HG03039 (cell line): ENCODE measurements around the gene NTM.

Experiments
- ATAC-seq: cut with Tn5 transposase; IDR thresholded peaks from one replicate; pipeline ENCODE4 v1.9.1; 2021; ENCODE audit warnings: mild to moderate bottlenecking, moderate library complexity; ENCODE audit not compliant: unreplicated experiment

NTM gene

DNA sequence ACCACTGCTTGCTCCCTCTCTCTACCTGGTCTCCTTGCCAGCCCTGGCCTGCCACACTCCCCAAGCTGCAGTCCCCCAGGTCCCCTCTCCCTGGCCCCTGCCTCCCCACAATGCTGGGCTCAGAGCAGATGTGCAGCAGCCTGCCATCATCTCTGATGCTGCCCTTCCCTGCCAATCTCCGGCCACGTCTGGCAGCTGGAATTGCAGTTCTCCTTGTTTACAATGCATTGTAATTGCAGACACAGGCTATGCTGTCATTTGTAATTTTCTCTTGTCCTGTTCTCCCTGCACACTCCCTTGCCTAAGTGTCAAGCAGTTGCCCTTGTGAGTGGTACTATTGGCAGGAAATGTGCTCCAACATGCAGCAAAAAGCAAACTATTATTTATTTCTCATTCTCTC lies 222.3 kb downstream of the NTM start:
- ATAC-seq: no peak

DNA sequence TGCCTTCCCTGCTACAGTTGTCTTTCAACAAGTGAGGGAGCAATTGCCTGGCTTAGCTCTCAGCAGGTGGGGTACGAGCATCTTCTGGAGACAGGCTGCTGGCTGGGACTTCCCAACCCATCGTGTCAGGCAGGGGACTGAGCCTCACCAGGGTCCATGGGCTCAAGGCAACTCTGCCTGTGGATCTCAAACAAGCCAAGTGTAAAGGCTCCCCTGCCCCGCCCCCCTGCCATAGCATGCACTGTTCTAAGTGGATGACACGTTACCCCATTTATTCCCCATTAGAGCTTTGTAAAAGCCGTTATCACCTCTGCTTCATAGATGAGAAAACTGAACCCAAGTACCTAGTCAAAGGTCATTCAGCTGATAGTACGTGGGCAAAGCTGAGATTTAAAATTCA lies 222.9 kb downstream of the NTM start:
- no peak for ATAC-seq

DNA sequence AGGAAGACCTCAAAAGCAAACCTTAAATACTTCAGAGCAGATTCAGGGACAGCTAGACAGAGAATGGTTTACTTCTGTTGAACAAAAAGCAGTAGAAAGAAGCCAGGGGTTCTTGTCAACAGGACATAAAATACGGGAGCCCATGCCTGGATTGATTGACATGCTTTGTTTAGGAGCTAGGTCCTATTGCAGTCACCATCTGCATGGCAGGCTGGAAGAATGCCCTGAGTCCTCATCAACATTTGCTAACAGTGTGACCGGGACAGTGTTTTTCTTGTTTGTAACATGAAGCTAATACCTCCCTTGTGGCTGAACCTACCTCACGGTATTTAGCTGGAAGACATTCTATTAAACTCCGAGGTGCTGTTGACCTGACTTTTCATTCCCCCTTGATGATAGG lies 225.4 kb downstream of the NTM start:
- ATAC-seq: no peak

DNA sequence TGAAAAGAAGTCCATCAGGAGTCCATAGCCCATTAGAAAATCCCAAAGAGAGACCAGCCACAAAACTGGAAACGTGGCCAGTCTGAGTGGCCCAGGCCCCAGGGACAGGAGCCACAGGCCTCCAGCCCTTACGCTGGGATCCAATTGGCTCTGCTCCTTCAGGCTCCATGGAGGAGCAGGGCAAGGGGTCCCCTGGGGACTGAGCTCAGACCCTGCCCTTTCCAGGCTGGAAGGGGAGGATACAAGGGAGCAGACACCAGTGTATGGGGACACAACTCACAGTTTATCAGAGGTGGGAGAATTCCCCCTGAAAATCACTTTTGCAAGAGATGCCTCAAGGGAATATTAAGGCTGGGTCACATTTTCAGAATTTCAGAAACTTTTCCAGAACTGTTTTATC lies 227.5 kb downstream of the NTM start:
- ATAC-seq: no peak

- ATAC-seq: no peak
Observed at GRCh38 chr11:131598305-131598704, 227.9 kb downstream of the NTM start.

DNA sequence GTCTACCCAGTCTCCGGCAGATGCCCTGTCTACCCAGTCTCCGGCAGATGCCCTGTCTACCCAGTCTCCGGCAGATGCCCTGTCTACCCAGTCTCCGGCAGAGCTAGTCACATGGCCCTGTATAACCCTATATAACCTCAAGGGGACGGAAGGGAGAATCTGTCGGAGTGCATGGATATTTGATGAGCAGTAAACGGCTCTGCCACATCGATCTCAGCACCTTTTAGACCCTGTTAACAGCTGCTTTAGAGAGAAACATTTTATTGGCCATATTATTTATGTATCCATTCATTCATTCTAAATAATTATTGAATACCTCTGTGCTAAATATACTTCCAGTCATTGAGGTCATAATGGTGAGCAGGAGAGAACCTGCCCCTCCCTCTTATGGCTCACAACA lies 228.9 kb downstream of the NTM start:
- no peak for ATAC-seq

DNA sequence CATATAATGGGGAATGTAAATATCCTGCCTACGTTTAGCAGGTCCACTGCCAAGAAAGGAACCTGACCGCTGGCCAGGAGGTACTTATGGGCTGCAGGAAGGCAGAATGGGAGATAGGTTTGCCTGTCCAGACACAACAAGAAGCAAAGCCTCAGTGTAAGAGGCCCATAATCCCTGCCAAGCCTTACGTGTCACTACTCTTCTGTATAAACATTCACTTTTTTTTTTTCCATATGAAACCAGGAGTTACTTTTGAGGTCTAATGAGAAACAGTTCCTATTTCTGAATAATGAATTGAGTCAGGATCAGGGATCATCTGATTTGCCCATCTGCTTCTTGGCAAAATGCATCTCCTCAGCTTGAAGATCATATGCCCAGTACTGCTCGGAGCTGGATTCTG lies 230.2 kb downstream of the NTM start:
- no peak for ATAC-seq

DNA sequence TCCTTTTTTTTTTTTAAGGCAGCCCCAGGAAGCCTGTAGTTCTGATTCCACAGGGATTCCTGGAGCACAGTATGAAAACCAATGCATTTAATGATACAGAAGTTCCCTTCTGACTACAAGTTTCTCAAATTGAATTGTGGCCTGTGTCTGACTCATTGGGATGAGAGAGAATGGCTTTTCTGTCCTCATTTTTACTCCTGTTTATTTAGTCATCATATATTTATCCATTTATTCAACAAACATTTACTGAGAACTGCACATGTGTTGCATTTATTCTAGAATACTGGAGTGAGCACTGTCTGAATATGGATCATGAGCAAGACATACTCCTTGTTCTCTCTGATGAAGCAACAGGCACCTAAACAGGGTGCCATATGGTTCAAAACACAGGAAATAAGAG lies 231.2 kb downstream of the NTM start:
- no peak for ATAC-seq

DNA sequence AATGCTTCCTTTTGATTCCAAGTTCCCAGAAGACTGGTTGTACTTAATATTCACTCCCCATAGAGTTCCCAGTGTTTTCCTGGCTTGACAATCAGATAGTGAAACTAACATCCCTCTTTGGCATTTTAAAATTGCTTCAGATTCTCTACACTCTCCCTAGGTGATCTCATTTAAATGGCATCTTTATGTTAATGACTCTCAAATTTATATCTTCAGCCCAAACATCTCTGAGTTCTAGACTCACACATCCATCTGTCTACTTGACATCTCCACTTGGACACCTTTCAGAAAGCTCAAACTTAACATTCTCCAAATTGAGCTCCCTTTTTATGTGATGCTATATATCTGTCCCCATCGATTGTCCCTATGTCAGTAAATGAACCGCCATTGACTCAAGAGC lies 232.0 kb downstream of the NTM start:
- ATAC-seq: no peak

DNA sequence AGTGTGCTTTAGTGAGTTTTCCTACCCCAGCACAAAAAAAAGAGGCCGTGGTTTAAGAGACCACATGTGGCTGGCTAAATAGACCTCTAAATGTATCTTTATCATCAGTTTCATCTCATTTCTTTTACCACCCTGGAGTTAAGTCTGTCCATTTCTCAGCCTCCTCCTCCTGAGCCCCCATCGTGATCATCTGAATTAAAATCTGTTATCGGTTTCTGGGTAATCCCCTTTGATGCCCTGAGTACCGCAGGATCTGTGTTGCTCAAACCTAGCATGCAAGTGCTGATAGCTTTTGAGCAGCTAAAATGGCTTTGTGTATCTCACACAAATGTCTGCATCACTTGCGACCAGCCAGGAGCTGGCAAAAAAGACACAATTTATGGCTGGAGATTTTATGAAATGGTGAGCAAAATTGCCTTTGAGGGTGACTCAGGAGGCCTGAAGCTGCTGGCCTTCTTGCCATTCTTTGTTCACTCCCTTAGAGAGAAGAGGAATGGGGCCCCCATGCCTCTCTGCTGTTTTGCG lies 236.5 kb downstream of the NTM start:
- no peak for ATAC-seq

DNA sequence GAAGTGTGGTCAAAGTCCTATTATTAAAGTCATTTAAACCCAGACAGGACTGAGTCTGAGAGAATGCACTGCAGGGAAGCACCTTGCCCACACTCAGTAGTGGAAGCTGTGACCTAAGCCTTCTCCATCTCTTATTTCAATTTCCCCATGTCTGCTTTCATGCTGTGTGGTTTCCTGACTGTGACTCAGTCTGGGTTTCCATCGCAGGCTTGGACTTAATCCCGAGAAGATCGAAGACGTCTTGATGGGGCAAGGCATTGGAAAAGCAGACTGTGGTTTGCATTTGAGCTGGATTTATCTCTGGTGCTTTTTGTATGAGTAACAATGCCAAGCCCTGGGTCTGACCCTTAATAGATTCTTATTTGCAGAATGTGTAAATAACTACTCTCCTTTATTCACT lies 238.9 kb downstream of the NTM start:
- ATAC-seq: no peak

GRCh38 chr11:131609921-131610320 lies 239.5 kb downstream of the NTM start:
- no peak for ATAC-seq

DNA sequence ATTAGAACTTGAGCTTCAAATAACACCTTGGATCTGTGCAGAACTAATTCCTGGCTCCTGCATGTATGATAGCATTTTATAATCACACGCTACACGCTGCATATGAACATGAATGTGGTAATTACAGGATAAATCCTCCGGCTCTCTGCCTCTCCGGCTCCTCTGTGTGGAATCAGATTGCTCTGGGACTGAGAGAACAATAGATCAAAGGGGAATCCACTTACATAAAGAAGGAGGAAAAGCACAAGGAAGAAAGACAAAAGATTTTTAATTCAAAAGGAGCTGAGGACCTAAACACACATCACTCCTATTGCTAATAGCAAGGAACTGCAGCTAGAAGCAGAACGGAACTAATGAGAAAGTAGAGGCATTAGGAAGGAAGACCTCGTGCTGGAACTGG lies 240.9 kb downstream of the NTM start:
- ATAC-seq: no peak

DNA sequence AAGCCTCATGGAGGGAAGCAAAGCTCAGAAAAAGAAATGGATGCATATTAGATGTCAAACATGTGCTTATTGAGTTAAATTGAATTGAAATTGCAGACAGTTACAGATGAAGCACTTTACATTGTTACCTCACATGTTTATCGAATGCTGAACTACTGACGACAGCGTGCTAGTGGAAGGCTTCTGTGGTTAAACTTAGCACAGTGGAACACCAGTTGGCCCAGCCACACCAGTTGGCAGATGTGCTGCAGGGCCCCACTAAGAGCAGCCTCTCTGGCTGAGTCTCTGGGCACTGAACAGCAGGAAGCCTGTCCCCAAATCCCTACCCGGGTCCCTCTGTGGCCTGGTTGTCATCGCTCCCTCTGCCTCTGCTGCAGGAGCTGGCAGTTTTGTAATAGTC lies 242.1 kb downstream of the NTM start:
- no peak for ATAC-seq

DNA sequence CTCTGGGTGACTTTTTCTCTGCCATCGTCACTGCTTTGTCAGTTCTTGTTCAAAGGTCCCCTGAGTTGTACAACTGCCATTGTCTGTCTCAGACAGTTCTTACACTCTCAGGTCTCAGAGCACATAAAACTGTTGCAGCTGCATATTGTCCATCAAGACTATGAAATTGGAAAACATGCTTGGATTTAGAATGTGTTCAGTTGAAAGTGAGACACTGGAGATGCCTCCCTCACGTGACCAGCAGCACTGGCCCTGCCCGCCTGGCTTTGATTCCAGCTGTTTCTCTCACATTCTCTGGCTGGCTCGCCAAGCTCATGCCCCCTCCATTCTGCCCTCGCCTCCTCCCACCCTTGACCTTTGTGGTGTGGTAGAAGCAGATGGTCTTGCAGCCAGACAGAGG lies 244.2 kb downstream of the NTM start:
- ATAC-seq: no peak

- no peak for ATAC-seq
Observed at GRCh38 chr11:131615611-131616010, 245.2 kb downstream of the NTM start.

DNA sequence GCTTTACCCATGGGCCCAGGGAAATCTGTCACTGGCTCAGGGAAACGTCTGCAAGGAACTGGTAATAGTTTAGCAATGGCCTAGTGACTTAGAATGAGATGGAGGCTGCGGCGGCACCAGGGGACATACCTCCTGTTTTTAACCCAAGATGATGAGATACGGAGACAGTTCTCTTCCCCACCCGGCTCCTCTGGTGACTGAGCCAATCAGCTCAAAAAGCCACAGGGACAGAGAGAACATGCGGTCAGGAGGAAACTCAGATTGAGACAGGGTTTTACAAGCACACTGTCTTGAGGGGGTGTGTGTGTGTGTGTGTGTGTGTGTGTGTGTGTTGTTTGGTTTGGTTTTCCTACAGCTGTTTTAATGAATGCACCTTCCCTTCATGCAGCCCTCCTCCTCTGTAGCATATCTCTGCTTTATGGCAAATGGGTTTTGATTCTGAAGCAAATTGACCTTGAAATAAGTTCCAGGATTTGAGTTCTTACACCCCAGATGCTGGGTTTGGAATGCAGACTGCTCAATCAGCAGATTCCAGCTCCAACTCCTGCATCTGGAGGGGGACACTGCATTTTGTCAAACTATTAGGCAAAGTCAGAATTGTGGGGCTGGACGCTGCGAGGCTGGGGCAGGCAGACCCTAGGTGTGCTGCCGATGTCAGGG lies 246.2 kb downstream of the NTM start:
- ATAC-seq: no peak

GRCh38 chr11:131618201-131618600 lies 247.8 kb downstream of the NTM start:
- no peak for ATAC-seq

DNA sequence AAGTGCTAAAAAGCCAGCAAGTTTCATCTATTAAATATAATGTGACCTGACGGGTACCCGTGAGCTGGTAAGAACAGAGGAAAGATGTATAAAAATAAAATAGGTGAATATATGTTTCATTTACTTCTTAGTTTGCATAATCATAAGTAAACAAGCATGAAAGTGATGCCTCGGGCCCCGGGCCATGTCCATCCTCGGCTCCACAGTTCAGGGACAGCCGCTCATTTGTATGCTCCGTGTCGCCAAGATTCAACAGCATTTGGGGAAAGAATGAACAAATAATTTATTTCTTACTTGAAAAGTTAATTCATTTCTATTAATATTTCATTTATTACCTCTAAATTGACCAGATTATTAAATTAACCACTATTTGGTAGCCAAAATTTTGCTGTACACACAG lies 251.8 kb downstream of the NTM start:
- ATAC-seq: no peak

- ATAC-seq: no peak
Observed at GRCh38 chr11:131624531-131624930, 254.1 kb downstream of the NTM start.

DNA sequence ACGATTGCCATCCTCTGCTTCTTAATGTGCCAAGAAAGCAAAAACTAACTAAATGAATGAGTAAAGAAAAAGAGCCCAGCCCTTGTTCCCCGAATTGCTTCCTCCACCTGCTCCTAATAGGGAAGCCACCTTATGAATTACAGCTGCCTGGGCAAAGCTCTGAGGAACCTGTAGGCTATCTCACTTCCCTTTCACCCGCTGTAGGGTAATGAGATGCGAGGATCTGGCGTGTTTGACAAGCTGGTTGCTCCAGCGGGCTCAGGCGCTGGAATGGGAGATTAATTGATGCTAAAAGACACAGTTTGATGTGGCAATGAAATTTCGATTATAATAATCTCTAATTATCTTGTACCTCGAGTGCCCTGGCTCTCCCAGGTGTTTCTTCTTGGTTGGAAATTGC lies 256.4 kb downstream of the NTM start:
- no peak for ATAC-seq

GRCh38 chr11:131628739-131629138 lies 258.3 kb downstream of the NTM start:
- no peak for ATAC-seq

DNA sequence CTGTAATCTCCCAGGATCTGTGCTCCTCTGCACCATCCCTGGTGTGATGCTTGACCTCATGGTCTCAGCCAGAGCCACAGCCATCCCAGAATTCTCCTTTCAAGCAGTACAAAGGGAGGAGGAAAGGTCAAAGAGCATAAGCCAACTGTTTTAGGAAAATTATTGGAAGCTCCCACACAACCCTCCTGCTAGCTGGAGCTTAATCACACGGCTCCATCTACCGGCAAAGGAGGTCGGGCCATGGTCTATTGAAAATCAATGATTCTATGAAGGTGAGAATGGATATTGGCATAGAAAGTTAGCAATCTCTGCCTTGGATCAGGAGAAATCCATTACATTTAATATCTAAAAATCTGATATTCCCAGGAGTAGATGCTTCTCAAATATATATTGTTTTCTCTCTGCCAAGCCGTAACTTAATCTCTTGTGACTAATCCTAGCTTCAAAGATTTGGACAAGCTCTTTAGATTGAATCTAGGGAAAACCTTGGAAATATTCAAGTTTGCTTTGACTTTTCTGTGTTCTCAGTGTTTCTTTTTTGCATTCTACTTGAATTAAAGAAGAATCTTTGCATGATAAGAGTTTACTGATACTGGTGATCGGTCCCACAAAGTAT lies 259.6 kb downstream of the NTM start:
- ATAC-seq: no peak
